ENCODE results near the gene RPS6KA3. TPM values are rescaled to one million over a fixed set of nuclear protein-coding genes. Genes with fewer than 3 reads are reported as not detected.
A peak's percentile ranks its signal among the peaks of the same experiment; 100 is the strongest.

The RPS6KA3 gene
- total and polyA plus RNA-seq, 9 of the 15 experiments (the other 6 are each of a cell fraction or from before 2014, with no cell fraction given) = 10.9 to 61.9 (median 37.4) TPM

DNA sequence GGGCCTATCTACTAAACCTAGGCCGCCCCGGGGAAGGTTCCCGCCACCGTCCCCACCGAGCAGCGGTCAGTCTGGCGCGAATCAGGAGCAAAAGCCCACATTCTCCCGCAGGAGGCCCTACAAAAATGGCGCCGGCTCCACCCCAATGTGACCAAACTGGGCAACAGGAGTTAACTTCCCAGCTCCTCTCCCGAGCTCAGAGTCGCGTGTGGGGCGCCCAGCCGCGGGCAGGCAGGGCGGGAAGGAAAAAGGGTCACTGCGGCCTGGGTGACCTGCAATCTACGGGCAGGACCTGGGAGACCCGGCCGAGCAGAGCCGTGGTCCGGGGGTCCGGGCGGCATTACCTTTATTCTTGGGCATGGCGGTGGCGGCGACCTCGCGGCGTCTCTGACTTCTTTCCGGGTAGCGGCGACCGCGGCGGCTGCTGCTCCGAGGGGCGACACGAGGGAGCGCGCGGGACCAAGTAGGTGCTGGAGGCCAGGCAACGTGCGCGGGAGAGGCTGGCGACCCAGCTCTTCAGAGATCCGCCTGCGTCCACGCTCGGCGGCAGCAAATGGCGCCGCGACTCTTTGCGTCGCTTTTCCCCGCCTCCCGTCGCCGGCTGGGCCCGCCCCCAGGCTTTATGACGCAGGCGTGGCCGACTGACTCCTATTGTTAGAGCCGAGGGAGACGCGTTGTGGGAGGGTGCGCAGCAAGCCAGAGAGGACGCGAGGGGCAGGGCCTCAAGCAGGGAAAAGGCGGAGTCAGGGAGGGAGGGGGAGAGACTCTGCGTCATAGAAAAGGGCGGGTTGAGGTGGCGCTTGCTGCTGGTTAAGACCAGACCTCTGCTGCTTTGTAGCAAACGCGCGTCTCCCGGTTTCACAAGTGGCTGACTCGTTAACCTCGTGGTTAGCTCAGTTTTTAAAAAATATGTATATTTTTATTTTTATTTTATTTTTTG, 125.2 kb downstream of the RPS6KA3 start, which contains the start of gene EIF1AX (continued):
- TF ChIP-seq, protein P1, sequence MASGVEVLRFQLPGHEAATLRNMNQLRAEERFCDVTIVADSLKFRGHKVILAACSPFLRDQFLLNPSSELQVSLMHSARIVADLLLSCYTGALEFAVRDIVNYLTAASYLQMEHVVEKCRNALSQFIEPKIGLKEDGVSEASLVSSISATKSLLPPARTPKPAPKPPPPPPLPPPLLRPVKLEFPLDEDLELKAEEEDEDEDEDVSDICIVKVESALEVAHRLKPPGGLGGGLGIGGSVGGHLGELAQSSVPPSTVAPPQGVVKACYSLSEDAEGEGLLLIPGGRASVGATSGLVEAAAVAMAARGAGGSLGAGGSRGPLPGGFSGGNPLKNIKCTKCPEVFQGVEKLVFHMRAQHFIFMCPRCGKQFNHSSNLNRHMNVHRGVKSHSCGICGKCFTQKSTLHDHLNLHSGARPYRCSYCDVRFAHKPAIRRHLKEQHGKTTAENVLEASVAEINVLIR (CRISPR knock-in tag; IDR thresholded peaks at IDR 0.05) = no peak
- TF ChIP-seq, protein P2, sequence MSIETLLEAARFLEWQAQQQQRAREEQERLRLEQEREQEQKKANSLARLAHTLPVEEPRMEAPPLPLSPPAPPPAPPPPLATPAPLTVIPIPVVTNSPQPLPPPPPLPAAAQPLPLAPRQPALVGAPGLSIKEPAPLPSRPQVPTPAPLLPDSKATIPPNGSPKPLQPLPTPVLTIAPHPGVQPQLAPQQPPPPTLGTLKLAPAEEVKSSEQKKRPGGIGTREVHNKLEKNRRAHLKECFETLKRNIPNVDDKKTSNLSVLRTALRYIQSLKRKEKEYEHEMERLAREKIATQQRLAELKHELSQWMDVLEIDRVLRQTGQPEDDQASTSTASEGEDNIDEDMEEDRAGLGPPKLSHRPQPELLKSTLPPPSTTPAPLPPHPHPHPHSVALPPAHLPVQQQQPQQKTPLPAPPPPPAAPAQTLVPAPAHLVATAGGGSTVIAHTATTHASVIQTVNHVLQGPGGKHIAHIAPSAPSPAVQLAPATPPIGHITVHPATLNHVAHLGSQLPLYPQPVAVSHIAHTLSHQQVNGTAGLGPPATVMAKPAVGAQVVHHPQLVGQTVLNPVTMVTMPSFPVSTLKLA (conservative IDR thresholded peaks at IDR 0.05) = peak; percentile 67 to 73; a peak in 3 of 4 replicates
- TF ChIP-seq CBX1 (IDR thresholded peaks at IDR 0.05; ENCODE audit: low read depth) (no peak), SPI1 (IDR thresholded peaks at IDR 0.05; ENCODE audit: borderline replicate concordance, low read depth, low read length) (no peak), C11orf30 (IDR thresholded peaks at IDR 0.05; ENCODE audit: low read depth) (peak; percentile 25; the same call in 1 of the 2 replicates), GTF2E2 (tag; IDR thresholded peaks at IDR 0.05) (peak; percentile 42; the same call in 1 of the 2 replicates), MCM7 (IDR thresholded peaks at IDR 0.05) (no peak), SRF (CRISPR knock-in tag; IDR thresholded peaks at IDR 0.05) (peak in 1 of 2 experiments; percentile 41; a peak in 1 of 4 replicates), NFE2L1 (tag; IDR thresholded peaks at IDR 0.05; ENCODE audit: borderline replicate concordance, low read depth) (no peak), GTF2A2 (tag; IDR thresholded peaks at IDR 0.05) (no peak)
- TF ChIP-seq, protein P3, sequence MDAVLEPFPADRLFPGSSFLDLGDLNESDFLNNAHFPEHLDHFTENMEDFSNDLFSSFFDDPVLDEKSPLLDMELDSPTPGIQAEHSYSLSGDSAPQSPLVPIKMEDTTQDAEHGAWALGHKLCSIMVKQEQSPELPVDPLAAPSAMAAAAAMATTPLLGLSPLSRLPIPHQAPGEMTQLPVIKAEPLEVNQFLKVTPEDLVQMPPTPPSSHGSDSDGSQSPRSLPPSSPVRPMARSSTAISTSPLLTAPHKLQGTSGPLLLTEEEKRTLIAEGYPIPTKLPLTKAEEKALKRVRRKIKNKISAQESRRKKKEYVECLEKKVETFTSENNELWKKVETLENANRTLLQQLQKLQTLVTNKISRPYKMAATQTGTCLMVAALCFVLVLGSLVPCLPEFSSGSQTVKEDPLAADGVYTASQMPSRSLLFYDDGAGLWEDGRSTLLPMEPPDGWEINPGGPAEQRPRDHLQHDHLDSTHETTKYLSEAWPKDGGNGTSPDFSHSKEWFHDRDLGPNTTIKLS (IDR thresholded peaks at IDR 0.05; ENCODE audit: borderline replicate concordance, low read depth) = peak; percentile 44; the same call in 1 of the 2 replicates
- TF ChIP-seq, protein P4, sequence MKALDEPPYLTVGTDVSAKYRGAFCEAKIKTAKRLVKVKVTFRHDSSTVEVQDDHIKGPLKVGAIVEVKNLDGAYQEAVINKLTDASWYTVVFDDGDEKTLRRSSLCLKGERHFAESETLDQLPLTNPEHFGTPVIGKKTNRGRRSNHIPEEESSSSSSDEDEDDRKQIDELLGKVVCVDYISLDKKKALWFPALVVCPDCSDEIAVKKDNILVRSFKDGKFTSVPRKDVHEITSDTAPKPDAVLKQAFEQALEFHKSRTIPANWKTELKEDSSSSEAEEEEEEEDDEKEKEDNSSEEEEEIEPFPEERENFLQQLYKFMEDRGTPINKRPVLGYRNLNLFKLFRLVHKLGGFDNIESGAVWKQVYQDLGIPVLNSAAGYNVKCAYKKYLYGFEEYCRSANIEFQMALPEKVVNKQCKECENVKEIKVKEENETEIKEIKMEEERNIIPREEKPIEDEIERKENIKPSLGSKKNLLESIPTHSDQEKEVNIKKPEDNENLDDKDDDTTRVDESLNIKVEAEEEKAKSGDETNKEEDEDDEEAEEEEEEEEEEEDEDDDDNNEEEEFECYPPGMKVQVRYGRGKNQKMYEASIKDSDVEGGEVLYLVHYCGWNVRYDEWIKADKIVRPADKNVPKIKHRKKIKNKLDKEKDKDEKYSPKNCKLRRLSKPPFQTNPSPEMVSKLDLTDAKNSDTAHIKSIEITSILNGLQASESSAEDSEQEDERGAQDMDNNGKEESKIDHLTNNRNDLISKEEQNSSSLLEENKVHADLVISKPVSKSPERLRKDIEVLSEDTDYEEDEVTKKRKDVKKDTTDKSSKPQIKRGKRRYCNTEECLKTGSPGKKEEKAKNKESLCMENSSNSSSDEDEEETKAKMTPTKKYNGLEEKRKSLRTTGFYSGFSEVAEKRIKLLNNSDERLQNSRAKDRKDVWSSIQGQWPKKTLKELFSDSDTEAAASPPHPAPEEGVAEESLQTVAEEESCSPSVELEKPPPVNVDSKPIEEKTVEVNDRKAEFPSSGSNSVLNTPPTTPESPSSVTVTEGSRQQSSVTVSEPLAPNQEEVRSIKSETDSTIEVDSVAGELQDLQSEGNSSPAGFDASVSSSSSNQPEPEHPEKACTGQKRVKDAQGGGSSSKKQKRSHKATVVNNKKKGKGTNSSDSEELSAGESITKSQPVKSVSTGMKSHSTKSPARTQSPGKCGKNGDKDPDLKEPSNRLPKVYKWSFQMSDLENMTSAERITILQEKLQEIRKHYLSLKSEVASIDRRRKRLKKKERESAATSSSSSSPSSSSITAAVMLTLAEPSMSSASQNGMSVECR (CRISPR knock-in tag; IDR thresholded peaks at IDR 0.05) = peak; percentile 32; the same call in 1 of the 2 replicates
